K562 (cell line): ENCODE results near the gene LCLAT1. TPM values are rescaled to one million over a fixed set of nuclear protein-coding genes. Genes with fewer than 3 reads are reported as not detected.

ENCODE experiments used
- CHCHD3 ChIP-seq: fragments of 250-450 bp; sonication (Bioruptor Pico); IDR thresholded peaks from 2 replicates; pipeline ENCODE4 v2.1.2; 2022; ENCODE audit warnings: mild to moderate bottlenecking
- ETV6 ChIP-seq, 3 experiments: fragments of 150-350 bp in 1 of 3; sonication (generic) in 1 of 3; formaldehyde crosslinking in 1 of 3; IDR thresholded peaks; 2 replicates each; pipeline versions ENCODE4 v1.6.1 to v1.8.0; 2014 to 2022; ENCODE audit warnings: borderline replicate concordance in 2 of 3, low read depth in 2 of 3, antibody characterized with exemption in 1 of 3, low read length in 1 of 3, mild to moderate bottlenecking in 1 of 3, missing genetic modification reagents in 1 of 3
- GATA2 ChIP-seq: sonication (generic); formaldehyde crosslinking; IDR thresholded peaks from 2 replicates; pipeline ENCODE4 v1.4.0; 2020; ENCODE audit warnings: mild to moderate bottlenecking, missing genetic modification reagents
- HDGF ChIP-seq: fragments of 450-650 bp; IDR thresholded peaks from 2 replicates; pipeline ENCODE4 v1.6.1; 2016
- MAFG ChIP-seq: fragments of 450-650 bp; conservative IDR thresholded peaks from 2 replicates; pipeline ENCODE4 v1.6.1; 2016; ENCODE audit warnings: missing genetic modification characterization, missing compliant biosample characterization
- OTX1 ChIP-seq: fragments of 450-650 bp; formaldehyde crosslinking; IDR thresholded peaks from 2 replicates; pipeline ENCODE4 v1.4.0; 2022; ENCODE audit warnings: mild to moderate bottlenecking
- SOX6 ChIP-seq: fragments of 450-650 bp; IDR thresholded peaks from 2 replicates; pipeline ENCODE4 v1.6.1; 2014; ENCODE audit warnings: mild to moderate bottlenecking
- TCF7 ChIP-seq: sonication (generic); IDR thresholded peaks from 2 replicates; pipeline ENCODE4 v1.6.1; 2016; ENCODE audit warnings: antibody characterized with exemption, borderline replicate concordance
- ZNF175 ChIP-seq: fragments of 200-800 bp; sonication (Bioruptor generic); IDR thresholded peaks from 2 replicates; pipeline ENCODE4 v1.6.1; 2016; ENCODE audit warnings: low read depth, mild to moderate bottlenecking, missing genetic modification characterization, missing compliant biosample characterization
- ZNF311 ChIP-seq: fragments of 250-450 bp; sonication (Bioruptor Pico); IDR thresholded peaks from 2 replicates; pipeline ENCODE4 v1.4.0; 2020; ENCODE audit warnings: mild to moderate bottlenecking, moderate library complexity
- ZNF57 ChIP-seq: fragments of 450-650 bp; formaldehyde crosslinking; IDR thresholded peaks from 2 replicates; pipeline ENCODE4 v1.4.0; 2020; ENCODE audit warnings: mild to moderate bottlenecking, moderate library complexity
- polyA plus RNA-seq, 8 experiments: library from polyadenylated mRNA; depleted of rRNA in 4 of 8; stranded (reverse) in 5 of 8; unstranded in 3 of 8; fragments of >200 nt; fragmentation: Nextera tagmentation in 2 of 8; fragmentation: Illumina TruSeq in 1 of 8; extraction: Ambion mirVana in 2 of 8; extraction: Trizol in 1 of 8; gene quantifications; 2 replicates each; pipeline versions ENCODE4 v1.2.1 to v1.2.3, GENCODE V29; 2011 to 2014; ENCODE audit warnings: inconsistent platforms in 1 of 8, missing spikeins in 1 of 8
- total RNA-seq, 7 experiments: library from RNA; depleted of rRNA in 6 of 7; stranded (reverse); fragments of >200 nt in 6 of 7; fragmentation: Illumina TruSeq in 2 of 7; extraction: Trizol in 2 of 7; gene quantifications; 2 replicates each; pipeline versions ENCODE4 v1.2.1 to v1.2.3, GENCODE V29; 2011 to 2021; ENCODE audit warnings: low replicate concordance in 1 of 7
- TF ChIP-seq, protein P1 (sequence below), 2 experiments: fragments of 450-650 bp; formaldehyde crosslinking in 1 of 2; IDR thresholded peaks; 2 replicates each; pipeline versions ENCODE4 v1.4.0 to v1.6.1; 2014 to 2020; ENCODE audit warnings: mild to moderate bottlenecking in 2 of 2, borderline replicate concordance in 1 of 2, low read depth in 1 of 2
- TF ChIP-seq, protein P2 (sequence below): fragments of 450-650 bp; formaldehyde crosslinking; conservative IDR thresholded peaks from 2 replicates; pipeline ENCODE4 v1.4.0; 2022; ENCODE audit warnings: mild to moderate bottlenecking, missing genetic modification characterization
- TF ChIP-seq, protein P3 (sequence below): fragments of 250-450 bp; sonication (Bioruptor Pico); IDR thresholded peaks from 2 replicates; pipeline ENCODE4 v1.4.0; 2020

Gene LCLAT1
- total and polyA plus RNA-seq, 9 of the 15 experiments (the other 6 are each of a cell fraction or from before 2014, with no cell fraction given): 8.9 to 63.3 (median 25.4) TPM

DNA sequence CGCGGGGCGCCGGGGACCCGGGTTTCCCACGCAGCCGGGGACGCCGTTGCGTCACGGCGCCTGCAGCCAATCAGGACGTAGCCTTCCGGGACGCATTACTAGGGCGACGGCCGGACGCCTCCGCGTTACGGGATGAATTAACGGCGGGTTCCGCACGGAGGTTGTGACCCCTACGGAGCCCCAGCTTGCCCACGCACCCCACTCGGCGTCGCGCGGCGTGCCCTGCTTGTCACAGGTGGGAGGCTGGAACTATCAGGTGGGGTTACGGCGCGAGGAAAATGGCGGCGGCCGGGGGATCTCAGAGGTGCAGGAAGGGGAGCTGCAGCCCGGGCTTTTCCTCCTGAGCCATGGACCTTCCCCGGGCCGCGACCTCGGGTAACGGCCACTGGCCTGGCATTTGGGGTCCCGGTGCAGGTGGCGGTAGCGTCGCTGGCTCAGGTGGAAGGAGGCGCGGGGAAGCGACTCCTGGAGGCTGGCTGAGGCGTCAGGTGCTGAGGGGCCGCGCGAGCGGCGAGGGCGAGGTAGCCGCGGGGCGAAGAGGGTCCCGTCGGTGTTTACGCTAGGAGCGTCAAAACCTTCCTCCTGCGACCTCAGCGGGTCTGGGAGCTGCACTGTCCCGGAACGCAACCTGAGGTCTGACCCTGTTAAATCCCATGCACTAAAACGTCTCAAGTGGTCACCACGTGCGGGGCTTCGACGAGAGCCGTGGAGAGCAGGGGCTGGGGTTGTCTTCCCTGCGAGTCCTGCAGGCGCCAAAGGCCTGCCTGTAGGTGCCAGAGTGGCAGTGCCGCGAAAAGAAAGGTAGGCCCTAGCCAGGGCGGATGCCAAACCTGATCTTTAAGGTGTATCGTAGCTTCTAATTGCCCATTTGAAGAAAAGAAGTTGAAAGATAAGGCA lies at the start of gene LCLAT1 (continued):
- TF ChIP-seq, protein P1, sequence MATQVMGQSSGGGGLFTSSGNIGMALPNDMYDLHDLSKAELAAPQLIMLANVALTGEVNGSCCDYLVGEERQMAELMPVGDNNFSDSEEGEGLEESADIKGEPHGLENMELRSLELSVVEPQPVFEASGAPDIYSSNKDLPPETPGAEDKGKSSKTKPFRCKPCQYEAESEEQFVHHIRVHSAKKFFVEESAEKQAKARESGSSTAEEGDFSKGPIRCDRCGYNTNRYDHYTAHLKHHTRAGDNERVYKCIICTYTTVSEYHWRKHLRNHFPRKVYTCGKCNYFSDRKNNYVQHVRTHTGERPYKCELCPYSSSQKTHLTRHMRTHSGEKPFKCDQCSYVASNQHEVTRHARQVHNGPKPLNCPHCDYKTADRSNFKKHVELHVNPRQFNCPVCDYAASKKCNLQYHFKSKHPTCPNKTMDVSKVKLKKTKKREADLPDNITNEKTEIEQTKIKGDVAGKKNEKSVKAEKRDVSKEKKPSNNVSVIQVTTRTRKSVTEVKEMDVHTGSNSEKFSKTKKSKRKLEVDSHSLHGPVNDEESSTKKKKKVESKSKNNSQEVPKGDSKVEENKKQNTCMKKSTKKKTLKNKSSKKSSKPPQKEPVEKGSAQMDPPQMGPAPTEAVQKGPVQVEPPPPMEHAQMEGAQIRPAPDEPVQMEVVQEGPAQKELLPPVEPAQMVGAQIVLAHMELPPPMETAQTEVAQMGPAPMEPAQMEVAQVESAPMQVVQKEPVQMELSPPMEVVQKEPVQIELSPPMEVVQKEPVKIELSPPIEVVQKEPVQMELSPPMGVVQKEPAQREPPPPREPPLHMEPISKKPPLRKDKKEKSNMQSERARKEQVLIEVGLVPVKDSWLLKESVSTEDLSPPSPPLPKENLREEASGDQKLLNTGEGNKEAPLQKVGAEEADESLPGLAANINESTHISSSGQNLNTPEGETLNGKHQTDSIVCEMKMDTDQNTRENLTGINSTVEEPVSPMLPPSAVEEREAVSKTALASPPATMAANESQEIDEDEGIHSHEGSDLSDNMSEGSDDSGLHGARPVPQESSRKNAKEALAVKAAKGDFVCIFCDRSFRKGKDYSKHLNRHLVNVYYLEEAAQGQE (IDR thresholded peaks at IDR 0.05; ENCODE audit: borderline replicate concordance): no peak
- TF ChIP-seq, protein P1 (CRISPR knock-in tag; IDR thresholded peaks at IDR 0.05; ENCODE audit: low read depth): 0 out of 2 replicates have a peak, but pooled peaks have one; percentile 49
- TF ChIP-seq, protein P2, sequence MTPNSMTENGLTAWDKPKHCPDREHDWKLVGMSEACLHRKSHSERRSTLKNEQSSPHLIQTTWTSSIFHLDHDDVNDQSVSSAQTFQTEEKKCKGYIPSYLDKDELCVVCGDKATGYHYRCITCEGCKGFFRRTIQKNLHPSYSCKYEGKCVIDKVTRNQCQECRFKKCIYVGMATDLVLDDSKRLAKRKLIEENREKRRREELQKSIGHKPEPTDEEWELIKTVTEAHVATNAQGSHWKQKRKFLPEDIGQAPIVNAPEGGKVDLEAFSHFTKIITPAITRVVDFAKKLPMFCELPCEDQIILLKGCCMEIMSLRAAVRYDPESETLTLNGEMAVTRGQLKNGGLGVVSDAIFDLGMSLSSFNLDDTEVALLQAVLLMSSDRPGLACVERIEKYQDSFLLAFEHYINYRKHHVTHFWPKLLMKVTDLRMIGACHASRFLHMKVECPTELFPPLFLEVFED (CRISPR knock-in tag): no peak
- TF ChIP-seq GATA2 (no peak), TCF7 (no peak), HDGF (no peak), MAFG (tag) (no peak), OTX1 (no peak), SOX6 (no peak), CHCHD3 (CRISPR knock-in tag) (no peak), ZNF57 (CRISPR knock-in tag) (no peak), ETV6 (IDR thresholded peaks at IDR 0.05; ENCODE audit: borderline replicate concordance in 1 of 2, low read depth in 2 of 2, low read length in 1 of 2) (no peak), ETV6 (CRISPR knock-in tag; IDR thresholded peaks at IDR 0.05; ENCODE audit: borderline replicate concordance) (peak; percentile 89; the same call in 1 of the 2 replicates), ZNF175 (CRISPR knock-in tag) (0 out of 2 replicates have a peak, but pooled peaks have one; percentile 41), ZNF311 (CRISPR knock-in tag) (no peak)
- TF ChIP-seq, protein P3, sequence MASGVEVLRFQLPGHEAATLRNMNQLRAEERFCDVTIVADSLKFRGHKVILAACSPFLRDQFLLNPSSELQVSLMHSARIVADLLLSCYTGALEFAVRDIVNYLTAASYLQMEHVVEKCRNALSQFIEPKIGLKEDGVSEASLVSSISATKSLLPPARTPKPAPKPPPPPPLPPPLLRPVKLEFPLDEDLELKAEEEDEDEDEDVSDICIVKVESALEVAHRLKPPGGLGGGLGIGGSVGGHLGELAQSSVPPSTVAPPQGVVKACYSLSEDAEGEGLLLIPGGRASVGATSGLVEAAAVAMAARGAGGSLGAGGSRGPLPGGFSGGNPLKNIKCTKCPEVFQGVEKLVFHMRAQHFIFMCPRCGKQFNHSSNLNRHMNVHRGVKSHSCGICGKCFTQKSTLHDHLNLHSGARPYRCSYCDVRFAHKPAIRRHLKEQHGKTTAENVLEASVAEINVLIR (CRISPR knock-in tag): peak; percentile 94
